Esophagus muscularis mucosa (tissue), 4 donors: Measurements from ENCODE around the gene POLR2E.

Experiments used
- EP300 ChIP-seq: sonication (generic); formaldehyde crosslinking; IDR thresholded peaks from one replicate; pipeline ENCODE4 v1.6.1; 2017; ENCODE audit warnings: antibody characterized with exemption
- POLR2A ChIP-seq: fragments of 450-650 bp; IDR thresholded peaks from one replicate; pipeline ENCODE4 v1.6.1; 2017; ENCODE audit warnings: antibody characterized with exemption, moderate library complexity, mild to moderate bottlenecking, low read depth
- POLR2AphosphoS5 ChIP-seq, 2 donors: sonication (generic); formaldehyde crosslinking; IDR thresholded peaks; one replicate each; pipeline ENCODE4 v1.6.1; 2017; ENCODE audit warnings: antibody characterized with exemption in 2 of 2
- TF ChIP-seq, protein P1 (sequence below), 3 experiments: fragments of 200-600 bp in 2 of 3; fragments of 450-650 bp in 1 of 3; sonication (generic) in 2 of 3; IDR thresholded peaks; one replicate each; pipeline ENCODE4 v1.5.1; 2017 to 2019; ENCODE audit warnings: antibody characterized with exemption in 3 of 3, mild to moderate bottlenecking in 2 of 3, moderate library complexity in 1 of 3

GRCh38 chr19:1058112-1058511 is 37.1 kb downstream of the POLR2E start:
- no peak for TF ChIP-seq EP300
- no peak for TF ChIP-seq POLR2A
- TF ChIP-seq, protein P1, sequence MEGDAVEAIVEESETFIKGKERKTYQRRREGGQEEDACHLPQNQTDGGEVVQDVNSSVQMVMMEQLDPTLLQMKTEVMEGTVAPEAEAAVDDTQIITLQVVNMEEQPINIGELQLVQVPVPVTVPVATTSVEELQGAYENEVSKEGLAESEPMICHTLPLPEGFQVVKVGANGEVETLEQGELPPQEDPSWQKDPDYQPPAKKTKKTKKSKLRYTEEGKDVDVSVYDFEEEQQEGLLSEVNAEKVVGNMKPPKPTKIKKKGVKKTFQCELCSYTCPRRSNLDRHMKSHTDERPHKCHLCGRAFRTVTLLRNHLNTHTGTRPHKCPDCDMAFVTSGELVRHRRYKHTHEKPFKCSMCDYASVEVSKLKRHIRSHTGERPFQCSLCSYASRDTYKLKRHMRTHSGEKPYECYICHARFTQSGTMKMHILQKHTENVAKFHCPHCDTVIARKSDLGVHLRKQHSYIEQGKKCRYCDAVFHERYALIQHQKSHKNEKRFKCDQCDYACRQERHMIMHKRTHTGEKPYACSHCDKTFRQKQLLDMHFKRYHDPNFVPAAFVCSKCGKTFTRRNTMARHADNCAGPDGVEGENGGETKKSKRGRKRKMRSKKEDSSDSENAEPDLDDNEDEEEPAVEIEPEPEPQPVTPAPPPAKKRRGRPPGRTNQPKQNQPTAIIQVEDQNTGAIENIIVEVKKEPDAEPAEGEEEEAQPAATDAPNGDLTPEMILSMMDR (IDR thresholded peaks at IDR 0.05): no peak
- no peak for TF ChIP-seq POLR2AphosphoS5 (IDR thresholded peaks at IDR 0.05)
